HEK293T (cell line): ENCODE measurements around the gene ESR2.

ENCODE experiments used
- CTCF ChIA-PET: fragments of 350-600 bp; formaldehyde crosslinking; extraction: SDS; loops from one replicate; lab custom pipeline; 2021; ENCODE audit warnings: antibody characterized with exemption, inconsistent platforms; lab: Yijun Ruan, JAX
- POLR2A ChIA-PET: fragments of 350-600 bp; formaldehyde crosslinking; extraction: SDS; loops from one replicate; lab custom pipeline; 2020; ENCODE audit warnings: antibody characterized with exemption, inconsistent platforms; lab: Yijun Ruan, JAX
- DNase-seq: peaks from one replicate; pipeline ENCODE4 v3.0.0; 2012; ENCODE audit warnings: mixed read lengths; ENCODE audit errors: extremely low spot score
- ARNT ChIP-seq: fragments of 450-650 bp; IDR thresholded peaks from 2 replicates; pipeline ENCODE4 v1.6.1; 2017; ENCODE audit warnings: mild to moderate bottlenecking
- BHLHE40 ChIP-seq: fragments of 450-650 bp; IDR thresholded peaks from 2 replicates; pipeline ENCODE4 v1.6.1; 2016; ENCODE audit warnings: mild to moderate bottlenecking, moderate library complexity, borderline replicate concordance
- CTBP1 ChIP-seq: fragments of 450-650 bp; IDR thresholded peaks from 2 replicates; pipeline ENCODE4 v1.6.1; 2016; ENCODE audit warnings: borderline replicate concordance
- ELF4 ChIP-seq: fragments of 450-650 bp; IDR thresholded peaks from 2 replicates; pipeline ENCODE4 v1.6.1; 2017; ENCODE audit warnings: antibody characterized with exemption
- FOXA1 ChIP-seq: fragments of 450-650 bp; IDR thresholded peaks from 2 replicates; pipeline ENCODE4 v1.6.1; 2016; ENCODE audit warnings: mild to moderate bottlenecking
- FOXK2 ChIP-seq: fragments of 450-650 bp; IDR thresholded peaks from 2 replicates; pipeline ENCODE4 v1.6.1; 2016; ENCODE audit warnings: mild to moderate bottlenecking
- FOXM1 ChIP-seq: fragments of 450-650 bp; IDR thresholded peaks from 2 replicates; pipeline ENCODE4 v1.6.1; 2017; ENCODE audit warnings: mild to moderate bottlenecking, borderline replicate concordance
- HDGF ChIP-seq: fragments of 450-650 bp; IDR thresholded peaks from 2 replicates; pipeline ENCODE4 v1.6.1; 2017; ENCODE audit warnings: antibody characterized with exemption, borderline replicate concordance
- L3MBTL2 ChIP-seq: fragments of 450-650 bp; conservative IDR thresholded peaks from 2 replicates; pipeline ENCODE4 v1.6.1; 2016; ENCODE audit warnings: mild to moderate bottlenecking
- LEF1 ChIP-seq: fragments of 450-650 bp; IDR thresholded peaks from 2 replicates; pipeline ENCODE4 v1.6.1; 2017; ENCODE audit warnings: mild to moderate bottlenecking, borderline replicate concordance
- NFRKB ChIP-seq: fragments of 450-650 bp; IDR thresholded peaks from 2 replicates; pipeline ENCODE4 v1.6.1; 2016; ENCODE audit warnings: mild to moderate bottlenecking, moderate library complexity
- PKNOX1 ChIP-seq: fragments of 450-650 bp; IDR thresholded peaks from 2 replicates; pipeline ENCODE4 v1.6.1; 2016
- SP1 ChIP-seq: fragments of 450-650 bp; IDR thresholded peaks from 2 replicates; pipeline ENCODE4 v1.6.1; 2017
- SUZ12 ChIP-seq: fragments of 450-650 bp; IDR thresholded peaks from 2 replicates; pipeline ENCODE4 v1.6.1; 2016; ENCODE audit warnings: mild to moderate bottlenecking
- TARDBP ChIP-seq: fragments of 450-650 bp; IDR thresholded peaks from 2 replicates; pipeline ENCODE4 v1.6.1; 2016
- ZNF384 ChIP-seq: fragments of 450-650 bp; IDR thresholded peaks from 2 replicates; pipeline ENCODE4 v1.6.1; 2016

Gene ESR2

GRCh38 chr14:64098120-64098519, 196.1 kb downstream of the ESR2 start:
- ChIA-PET CTCF (no interaction called here), POLR2A (no interaction called here)
- DNase-seq: no peak
- TF ChIP-seq SP1: no peak
- TF ChIP-seq PKNOX1: no peak
- TF ChIP-seq FOXM1: no peak
- no peak for TF ChIP-seq BHLHE40
- no peak for TF ChIP-seq L3MBTL2
- no peak for TF ChIP-seq ZNF384
- no peak for TF ChIP-seq CTBP1
- no peak for TF ChIP-seq LEF1
- no peak for TF ChIP-seq FOXA1
- TF ChIP-seq NFRKB: no peak
- TF ChIP-seq HDGF: no peak
- no peak for TF ChIP-seq FOXK2
- TF ChIP-seq SUZ12: no peak
- TF ChIP-seq ELF4: no peak
- TF ChIP-seq ARNT: no peak
- TF ChIP-seq TARDBP: no peak

- TF ChIP-seq BHLHE40 (no peak), FOXM1 (no peak), FOXA1 (no peak), ZNF384 (no peak), FOXK2 (no peak), PKNOX1 (no peak), TARDBP (no peak), L3MBTL2 (no peak), ELF4 (no peak), CTBP1 (no peak), NFRKB (no peak), LEF1 (no peak), SP1 (no peak)
- ChIA-PET POLR2A (no interaction called here), CTCF (no interaction called here)
- DNase-seq: no peak
These were observed 198.6 kb downstream of the ESR2 start for GRCh38 chr14:64095620-64096019.

- ChIA-PET CTCF (no interaction called here), POLR2A (no interaction called here)
- TF ChIP-seq FOXK2 (no peak), ELF4 (no peak), L3MBTL2 (no peak)
- DNase-seq: no peak
These were observed 201.2 kb downstream of the ESR2 start for GRCh38 chr14:64092940-64093339.

GRCh38 chr14:64092338-64092737, 201.8 kb downstream of the ESR2 start:
- POLR2A ChIA-PET: interaction anchor here (0.5 kb wide), 1 partner anchor 19 kb away, joined by 3 read pairs; no protein-coding TSS in a partner anchor
- no peak for TF ChIP-seq FOXM1
- no peak for TF ChIP-seq TARDBP
- no peak for TF ChIP-seq SUZ12
- no peak for TF ChIP-seq CTBP1
- no peak for TF ChIP-seq FOXA1
- TF ChIP-seq BHLHE40: no peak
- TF ChIP-seq ZNF384: no peak
- no peak for TF ChIP-seq FOXK2
- CTCF ChIA-PET: no interaction called here
- DNase-seq: no peak

- TF ChIP-seq SUZ12: no peak
- no peak for TF ChIP-seq ZNF384
- no peak for TF ChIP-seq SP1
- no peak for TF ChIP-seq PKNOX1
- TF ChIP-seq HDGF: no peak
- no peak for TF ChIP-seq ELF4
- no peak for TF ChIP-seq ARNT
- TF ChIP-seq NFRKB: no peak
- no peak for TF ChIP-seq L3MBTL2
- no peak for TF ChIP-seq TARDBP
- no peak for TF ChIP-seq FOXM1
- TF ChIP-seq LEF1: no peak
- ChIA-PET CTCF (no interaction called here), POLR2A (no interaction called here)
- no peak for DNase-seq
These were observed 203.0 kb downstream of the ESR2 start for GRCh38 chr14:64091217-64091616.

- DNase-seq: no peak
- no peak for TF ChIP-seq FOXK2
- TF ChIP-seq ARNT: no peak
- TF ChIP-seq LEF1: no peak
- no peak for TF ChIP-seq TARDBP
- TF ChIP-seq BHLHE40: no peak
- no peak for TF ChIP-seq HDGF
- TF ChIP-seq ZNF384: no peak
- no peak for TF ChIP-seq FOXA1
- TF ChIP-seq NFRKB: no peak
- TF ChIP-seq CTBP1: no peak
- TF ChIP-seq L3MBTL2: no peak
- no peak for TF ChIP-seq ELF4
- no peak for TF ChIP-seq PKNOX1
- no peak for TF ChIP-seq SP1
- no peak for TF ChIP-seq FOXM1
- TF ChIP-seq SUZ12: no peak
- POLR2A ChIA-PET: no interaction called here
- CTCF ChIA-PET: no interaction called here
These were observed 204.3 kb downstream of the ESR2 start for GRCh38 chr14:64089920-64090319.
